WTC11 (cell line): Measurements from ENCODE around the gene PLK3. TPM values are rescaled to one million over a fixed set of nuclear protein-coding genes. Genes with fewer than 3 reads are reported as not detected.

ENCODE experiments used
- ATAC-seq: fragments of 200-7000 bp; cut with Tn5 transposase; 2 replicates; pipeline ENCODE4 v1.10.0; 2021; ENCODE audit warnings: mild to moderate bottlenecking, moderate library complexity
- CTCF ChIA-PET: fragments of 300-600 bp; sonication (Branson Sonifier 250); formaldehyde crosslinking; loops from one replicate; lab custom pipeline; 2021; ENCODE audit warnings: antibody characterized with exemption; lab: Charles Lee
- POLR2A ChIA-PET: fragments of 350-600 bp; sonication (Branson Sonifier 250); formaldehyde crosslinking; loops from one replicate; lab custom pipeline; 2021; ENCODE audit warnings: antibody characterized with exemption; lab: Charles Lee
- DNase-seq: peaks from one replicate; pipeline ENCODE4 v3.0.0; 2021; ENCODE audit warnings: low spot score
- H3K27ac Mint-ChIP-seq: 2 replicates; pipeline ENCODE4 v1.8.0; 2021; ENCODE audit warnings: mixed read lengths
- H3K27me3 Mint-ChIP-seq: 2 replicates; pipeline ENCODE4 v1.8.0; 2021; ENCODE audit warnings: low read depth, mild to moderate bottlenecking, moderate library complexity, mixed read lengths
- H3K36me3 Mint-ChIP-seq: 2 replicates; pipeline ENCODE4 v1.8.0; 2021; ENCODE audit warnings: mixed read lengths
- H3K4me1 Mint-ChIP-seq: 2 replicates; pipeline ENCODE4 v1.8.0; 2022; ENCODE audit warnings: mixed read lengths
- H3K4me3 Mint-ChIP-seq: 2 replicates; pipeline ENCODE4 v1.8.0; 2021; ENCODE audit warnings: mild to moderate bottlenecking, moderate library complexity, mixed read lengths
- H3K9me3 Mint-ChIP-seq: 2 replicates; pipeline ENCODE4 v1.8.0; 2021; ENCODE audit warnings: mixed read lengths
- CREM ChIP-seq: sonication (generic); formaldehyde crosslinking; IDR thresholded peaks from 2 replicates; pipeline ENCODE4 v1.8.1; 2022; ENCODE audit warnings: mild to moderate bottlenecking, missing genetic modification reagents, moderate library complexity
- KAT7 ChIP-seq: sonication (generic); formaldehyde crosslinking; IDR thresholded peaks from 2 replicates; pipeline ENCODE4 v1.8.1; 2023; ENCODE audit warnings: missing genetic modification reagents, mild to moderate bottlenecking, borderline replicate concordance
- NR1H2 ChIP-seq: sonication (generic); formaldehyde crosslinking; IDR thresholded peaks from 2 replicates; pipeline ENCODE4 v1.9.0; 2021; ENCODE audit warnings: mild to moderate bottlenecking, moderate library complexity, missing genetic modification reagents
- OVOL2 ChIP-seq: fragments of 250-450 bp; sonication (Bioruptor Pico); IDR thresholded peaks from 2 replicates; pipeline ENCODE4 v1.9.0; 2021; ENCODE audit warnings: mild to moderate bottlenecking, borderline replicate concordance
- RORB ChIP-seq: fragments of 250-450 bp; sonication (Bioruptor Pico); IDR thresholded peaks from 2 replicates; pipeline ENCODE4 v1.9.0; 2021; ENCODE audit warnings: mild to moderate bottlenecking
- SMAD3 ChIP-seq: sonication (generic); formaldehyde crosslinking; IDR thresholded peaks from 2 replicates; pipeline ENCODE4 v1.8.0; 2022; ENCODE audit warnings: missing genetic modification reagents, mild to moderate bottlenecking, borderline replicate concordance
- TEAD1 ChIP-seq: sonication (generic); formaldehyde crosslinking; IDR thresholded peaks from 2 replicates; pipeline ENCODE4 v1.8.0; 2022; ENCODE audit warnings: mild to moderate bottlenecking, missing genetic modification reagents
- ZNF396 ChIP-seq: fragments of 250-450 bp; sonication (Bioruptor Pico); IDR thresholded peaks from 2 replicates; pipeline ENCODE4 v1.8.0; 2021; ENCODE audit warnings: mild to moderate bottlenecking, moderate library complexity, borderline replicate concordance
- total RNA-seq: library from RNA; stranded (reverse); gene quantifications from 3 replicates; pipeline ENCODE4 v1.2.3, GENCODE V29; 2021
- TF ChIP-seq, protein P1 (sequence below): sonication (generic); formaldehyde crosslinking; IDR thresholded peaks from 2 replicates; pipeline ENCODE4 v1.8.1; 2023; ENCODE audit warnings: mild to moderate bottlenecking, moderate library complexity, missing genetic modification reagents
- TF ChIP-seq, protein P2 (sequence below): sonication (generic); formaldehyde crosslinking; IDR thresholded peaks from 2 replicates; pipeline ENCODE4 v1.8.0; 2023; ENCODE audit warnings: mild to moderate bottlenecking, missing genetic modification reagents
- TF ChIP-seq, protein P3 (sequence below): sonication (generic); formaldehyde crosslinking; IDR thresholded peaks from 2 replicates; pipeline ENCODE4 v1.8.1; 2023; ENCODE audit warnings: mild to moderate bottlenecking, missing genetic modification reagents, borderline replicate concordance
- TF ChIP-seq, protein P4 (sequence below): sonication (generic); formaldehyde crosslinking; IDR thresholded peaks from 2 replicates; pipeline ENCODE4 v1.8.0; 2022; ENCODE audit warnings: mild to moderate bottlenecking, missing genetic modification reagents
- TF ChIP-seq, protein P5 (sequence below): fragments of 250-450 bp; sonication (Bioruptor Pico); IDR thresholded peaks from 2 replicates; pipeline ENCODE4 v2.1.2; 2022; ENCODE audit warnings: mild to moderate bottlenecking, moderate library complexity

Gene PLK3
- total RNA-seq, 1 experiment from 2014 or later: 16.4 TPM

DNA sequence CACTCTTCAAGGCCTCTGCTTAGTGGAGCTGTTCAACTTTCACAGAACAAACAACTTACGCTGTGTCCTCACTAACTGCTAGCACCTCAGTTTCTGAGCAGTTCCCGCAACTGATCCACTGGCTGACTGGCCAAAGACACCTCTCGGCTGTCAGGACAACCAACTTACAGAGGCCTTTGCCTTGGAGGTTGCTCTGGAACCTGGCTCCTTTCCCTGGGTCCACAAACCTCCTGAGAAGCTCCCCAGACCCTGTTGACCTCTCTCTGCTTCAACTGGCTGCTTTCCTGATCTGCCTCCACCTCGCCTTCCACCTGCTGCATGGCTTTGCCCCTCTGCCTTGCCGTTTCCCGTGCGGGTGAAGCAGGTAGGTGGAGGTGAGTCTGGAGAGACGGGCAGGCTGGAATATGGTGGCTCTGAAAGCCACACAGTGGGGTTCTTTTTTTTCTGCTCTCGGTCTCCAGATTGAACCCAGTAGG, 21.1 kb downstream of the PLK3 start (continued):
- TF ChIP-seq, protein P1, sequence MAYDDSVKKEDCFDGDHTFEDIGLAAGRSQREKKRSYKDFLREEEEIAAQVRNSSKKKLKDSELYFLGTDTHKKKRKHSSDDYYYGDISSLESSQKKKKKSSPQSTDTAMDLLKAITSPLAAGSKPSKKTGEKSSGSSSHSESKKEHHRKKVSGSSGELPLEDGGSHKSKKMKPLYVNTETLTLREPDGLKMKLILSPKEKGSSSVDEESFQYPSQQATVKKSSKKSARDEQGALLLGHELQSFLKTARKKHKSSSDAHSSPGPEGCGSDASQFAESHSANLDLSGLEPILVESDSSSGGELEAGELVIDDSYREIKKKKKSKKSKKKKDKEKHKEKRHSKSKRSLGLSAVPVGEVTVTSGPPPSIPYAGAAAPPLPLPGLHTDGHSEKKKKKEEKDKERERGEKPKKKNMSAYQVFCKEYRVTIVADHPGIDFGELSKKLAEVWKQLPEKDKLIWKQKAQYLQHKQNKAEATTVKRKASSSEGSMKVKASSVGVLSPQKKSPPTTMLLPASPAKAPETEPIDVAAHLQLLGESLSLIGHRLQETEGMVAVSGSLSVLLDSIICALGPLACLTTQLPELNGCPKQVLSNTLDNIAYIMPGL (CRISPR knock-in tag): no peak
- no peak for TF ChIP-seq OVOL2 (CRISPR knock-in tag)
- TF ChIP-seq, all 79 proteins: peak for 0

DNA sequence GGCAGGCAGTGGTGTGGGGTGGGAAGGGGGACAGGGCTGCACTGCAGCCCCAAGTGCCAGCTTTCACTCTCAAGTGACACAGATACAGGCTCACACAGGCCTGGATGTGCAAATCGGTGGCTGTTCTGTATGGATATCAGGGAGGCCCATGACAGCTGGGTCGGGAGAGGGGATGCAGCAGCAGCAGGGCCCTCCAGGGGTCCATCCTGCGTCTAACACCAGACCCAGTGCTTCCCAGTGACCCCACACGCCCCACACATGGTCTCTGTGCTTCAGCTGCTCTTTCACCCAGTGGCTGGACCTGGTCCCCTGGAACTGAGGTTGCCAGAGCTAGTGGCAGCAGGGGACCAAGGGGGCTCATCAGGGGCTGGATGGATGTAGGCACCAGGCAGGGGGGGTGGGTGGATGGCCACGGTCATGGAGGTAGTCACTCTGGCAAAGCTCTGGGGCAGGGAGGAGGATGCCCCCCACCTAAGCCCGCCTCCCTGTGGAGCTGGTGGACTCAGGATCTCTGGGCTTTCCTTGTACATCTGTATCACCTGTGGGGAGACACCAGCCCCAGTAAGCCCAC, 22.0 kb downstream of the PLK3 start:
- Mint-ChIP-seq H3K27ac (no peak overlapping the region), H3K36me3 (no peaks in the 10 kb centered on the region), H3K9me3 (no peaks in the 10 kb centered on the region), H3K4me3 (no peak overlapping the region), H3K27me3 (no peaks in the 10 kb centered on the region), H3K4me1 (peaks cover 19% of the 10 kb centered on the region)
- ChIA-PET CTCF (interaction anchor here (0.8 to 2.8 kb wide), 6 partner anchors 9 to 29 kb away, joined by 3 to 13 read pairs (median 6); partner anchors contain the start of gene PLK3), POLR2A (interaction anchor here (0.7 to 1.1 kb wide), 2 partner anchors 101 to 481 kb away, joined by 3 to 5 read pairs; no protein-coding TSS in a partner anchor)
- TF ChIP-seq, protein P2, sequence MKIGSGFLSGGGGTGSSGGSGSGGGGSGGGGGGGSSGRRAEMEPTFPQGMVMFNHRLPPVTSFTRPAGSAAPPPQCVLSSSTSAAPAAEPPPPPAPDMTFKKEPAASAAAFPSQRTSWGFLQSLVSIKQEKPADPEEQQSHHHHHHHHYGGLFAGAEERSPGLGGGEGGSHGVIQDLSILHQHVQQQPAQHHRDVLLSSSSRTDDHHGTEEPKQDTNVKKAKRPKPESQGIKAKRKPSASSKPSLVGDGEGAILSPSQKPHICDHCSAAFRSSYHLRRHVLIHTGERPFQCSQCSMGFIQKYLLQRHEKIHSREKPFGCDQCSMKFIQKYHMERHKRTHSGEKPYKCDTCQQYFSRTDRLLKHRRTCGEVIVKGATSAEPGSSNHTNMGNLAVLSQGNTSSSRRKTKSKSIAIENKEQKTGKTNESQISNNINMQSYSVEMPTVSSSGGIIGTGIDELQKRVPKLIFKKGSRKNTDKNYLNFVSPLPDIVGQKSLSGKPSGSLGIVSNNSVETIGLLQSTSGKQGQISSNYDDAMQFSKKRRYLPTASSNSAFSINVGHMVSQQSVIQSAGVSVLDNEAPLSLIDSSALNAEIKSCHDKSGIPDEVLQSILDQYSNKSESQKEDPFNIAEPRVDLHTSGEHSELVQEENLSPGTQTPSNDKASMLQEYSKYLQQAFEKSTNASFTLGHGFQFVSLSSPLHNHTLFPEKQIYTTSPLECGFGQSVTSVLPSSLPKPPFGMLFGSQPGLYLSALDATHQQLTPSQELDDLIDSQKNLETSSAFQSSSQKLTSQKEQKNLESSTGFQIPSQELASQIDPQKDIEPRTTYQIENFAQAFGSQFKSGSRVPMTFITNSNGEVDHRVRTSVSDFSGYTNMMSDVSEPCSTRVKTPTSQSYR: no peak
- no peak for TF ChIP-seq RORB (CRISPR knock-in tag)
- TF ChIP-seq, protein P3, sequence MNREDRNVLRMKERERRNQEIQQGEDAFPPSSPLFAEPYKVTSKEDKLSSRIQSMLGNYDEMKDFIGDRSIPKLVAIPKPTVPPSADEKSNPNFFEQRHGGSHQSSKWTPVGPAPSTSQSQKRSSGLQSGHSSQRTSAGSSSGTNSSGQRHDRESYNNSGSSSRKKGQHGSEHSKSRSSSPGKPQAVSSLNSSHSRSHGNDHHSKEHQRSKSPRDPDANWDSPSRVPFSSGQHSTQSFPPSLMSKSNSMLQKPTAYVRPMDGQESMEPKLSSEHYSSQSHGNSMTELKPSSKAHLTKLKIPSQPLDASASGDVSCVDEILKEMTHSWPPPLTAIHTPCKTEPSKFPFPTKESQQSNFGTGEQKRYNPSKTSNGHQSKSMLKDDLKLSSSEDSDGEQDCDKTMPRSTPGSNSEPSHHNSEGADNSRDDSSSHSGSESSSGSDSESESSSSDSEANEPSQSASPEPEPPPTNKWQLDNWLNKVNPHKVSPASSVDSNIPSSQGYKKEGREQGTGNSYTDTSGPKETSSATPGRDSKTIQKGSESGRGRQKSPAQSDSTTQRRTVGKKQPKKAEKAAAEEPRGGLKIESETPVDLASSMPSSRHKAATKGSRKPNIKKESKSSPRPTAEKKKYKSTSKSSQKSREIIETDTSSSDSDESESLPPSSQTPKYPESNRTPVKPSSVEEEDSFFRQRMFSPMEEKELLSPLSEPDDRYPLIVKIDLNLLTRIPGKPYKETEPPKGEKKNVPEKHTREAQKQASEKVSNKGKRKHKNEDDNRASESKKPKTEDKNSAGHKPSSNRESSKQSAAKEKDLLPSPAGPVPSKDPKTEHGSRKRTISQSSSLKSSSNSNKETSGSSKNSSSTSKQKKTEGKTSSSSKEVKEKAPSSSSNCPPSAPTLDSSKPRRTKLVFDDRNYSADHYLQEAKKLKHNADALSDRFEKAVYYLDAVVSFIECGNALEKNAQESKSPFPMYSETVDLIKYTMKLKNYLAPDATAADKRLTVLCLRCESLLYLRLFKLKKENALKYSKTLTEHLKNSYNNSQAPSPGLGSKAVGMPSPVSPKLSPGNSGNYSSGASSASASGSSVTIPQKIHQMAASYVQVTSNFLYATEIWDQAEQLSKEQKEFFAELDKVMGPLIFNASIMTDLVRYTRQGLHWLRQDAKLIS: no peak
- TF ChIP-seq, protein P4, sequence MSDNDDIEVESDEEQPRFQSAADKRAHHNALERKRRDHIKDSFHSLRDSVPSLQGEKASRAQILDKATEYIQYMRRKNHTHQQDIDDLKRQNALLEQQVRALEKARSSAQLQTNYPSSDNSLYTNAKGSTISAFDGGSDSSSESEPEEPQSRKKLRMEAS (CRISPR knock-in tag): no peak
- TF ChIP-seq ZNF396 (CRISPR knock-in tag): no peak
- no peak for TF ChIP-seq CREM (CRISPR knock-in tag)
- no peak for TF ChIP-seq TEAD1 (CRISPR knock-in tag)
- no peak for TF ChIP-seq KAT7 (CRISPR knock-in tag)
- no peak for TF ChIP-seq NR1H2
- TF ChIP-seq SMAD3 (CRISPR knock-in tag): no peak
- TF ChIP-seq, protein P5, sequence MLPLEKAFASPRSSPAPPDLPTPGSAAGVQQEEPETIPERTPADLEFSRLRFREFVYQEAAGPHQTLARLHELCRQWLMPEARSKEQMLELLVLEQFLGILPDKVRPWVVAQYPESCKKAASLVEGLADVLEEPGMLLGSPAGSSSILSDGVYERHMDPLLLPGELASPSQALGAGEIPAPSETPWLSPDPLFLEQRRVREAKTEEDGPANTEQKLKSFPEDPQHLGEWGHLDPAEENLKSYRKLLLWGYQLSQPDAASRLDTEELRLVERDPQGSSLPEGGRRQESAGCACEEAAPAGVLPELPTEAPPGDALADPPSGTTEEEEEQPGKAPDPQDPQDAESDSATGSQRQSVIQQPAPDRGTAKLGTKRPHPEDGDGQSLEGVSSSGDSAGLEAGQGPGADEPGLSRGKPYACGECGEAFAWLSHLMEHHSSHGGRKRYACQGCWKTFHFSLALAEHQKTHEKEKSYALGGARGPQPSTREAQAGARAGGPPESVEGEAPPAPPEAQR (CRISPR knock-in tag): no peak
- DNase-seq (no peak), ATAC-seq (no peak)
